ENCODE results near the gene GSTM5.
"Not testable (repeated sequence)": the region's sequence is repeated elsewhere in the genome, so short reads cannot be mapped to it uniquely, and the experiment has no call there.

GSTM5 gene

DNA sequence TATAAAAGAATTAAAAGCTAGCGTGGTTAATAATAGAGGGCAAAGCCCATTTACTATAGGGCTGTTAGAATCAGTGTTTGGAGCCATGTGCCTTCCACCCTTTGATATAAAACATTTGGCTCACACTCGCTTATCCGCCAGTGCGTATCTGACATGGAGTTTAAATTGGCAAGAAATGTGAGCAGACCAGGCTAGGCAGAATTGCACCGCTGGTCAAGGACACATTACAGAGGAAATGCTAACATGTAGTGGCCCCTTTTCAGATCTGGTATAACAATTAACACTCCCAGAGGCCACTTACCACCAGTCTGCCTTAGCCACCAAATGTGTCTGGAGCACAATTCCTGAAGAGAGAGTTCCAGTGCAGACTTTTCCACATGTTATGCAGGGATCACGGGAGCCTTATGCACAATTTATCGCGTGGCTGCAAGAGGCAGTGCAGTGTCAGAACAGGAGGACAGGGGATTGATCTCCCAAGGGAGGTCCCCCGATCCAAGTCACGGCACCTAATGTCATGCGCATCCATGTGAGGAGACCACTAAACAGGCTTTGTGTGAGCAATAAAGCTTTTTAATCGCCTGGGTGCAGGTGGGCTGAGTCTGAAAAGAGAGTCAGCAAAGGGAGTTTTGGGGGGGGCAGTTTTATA, 14.8 kb downstream of the GSTM5 start:
- DNase-seq (ENCODE audit: low read depth in 2 of 2, low spot score in 1 of 2): no peak

DNA sequence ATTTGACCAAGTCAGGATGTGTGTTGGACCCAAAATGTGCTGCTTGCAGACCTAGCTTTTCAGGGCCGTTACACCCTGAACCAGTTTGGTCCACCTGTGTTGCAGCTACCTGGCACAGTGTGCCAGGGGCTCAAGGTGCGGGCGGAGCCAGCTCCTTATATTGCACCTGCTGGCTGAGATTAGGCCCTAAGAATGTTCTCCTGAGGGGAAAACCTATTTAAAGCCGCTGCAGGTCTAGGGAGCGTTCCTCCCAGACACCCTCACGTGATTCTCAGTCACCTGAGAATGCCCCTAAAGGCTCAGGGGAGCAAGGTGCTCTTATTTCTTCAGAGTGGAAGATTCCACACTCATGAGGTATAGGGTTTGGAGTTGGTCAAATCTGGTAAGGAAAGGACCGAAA, 16.8 kb downstream of the GSTM5 start:
- DNase-seq (ENCODE audit: low read depth in 2 of 2, low spot score in 1 of 2): no peak

DNA sequence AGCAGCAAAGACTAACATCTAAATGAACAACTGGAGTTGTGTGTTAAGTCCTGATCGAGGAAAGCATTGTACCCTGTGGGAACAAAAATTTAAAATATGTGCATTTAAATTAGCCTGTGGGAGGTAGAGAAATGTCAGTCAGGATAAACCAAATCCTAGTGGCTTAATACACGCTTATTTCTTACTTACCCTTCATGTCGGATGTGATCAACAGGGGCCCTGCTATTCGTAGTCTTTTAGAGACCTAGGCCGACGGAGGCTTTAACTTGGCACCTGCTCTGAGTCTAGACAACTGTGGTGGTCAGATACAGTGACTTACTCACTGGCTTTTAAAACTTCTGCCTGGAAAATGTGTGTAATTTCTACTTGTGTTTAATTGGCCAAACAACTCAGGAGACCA, 18.6 kb downstream of the GSTM5 start:
- no peak for DNase-seq (ENCODE audit: low read depth in 2 of 2, low spot score in 1 of 2)

DNA sequence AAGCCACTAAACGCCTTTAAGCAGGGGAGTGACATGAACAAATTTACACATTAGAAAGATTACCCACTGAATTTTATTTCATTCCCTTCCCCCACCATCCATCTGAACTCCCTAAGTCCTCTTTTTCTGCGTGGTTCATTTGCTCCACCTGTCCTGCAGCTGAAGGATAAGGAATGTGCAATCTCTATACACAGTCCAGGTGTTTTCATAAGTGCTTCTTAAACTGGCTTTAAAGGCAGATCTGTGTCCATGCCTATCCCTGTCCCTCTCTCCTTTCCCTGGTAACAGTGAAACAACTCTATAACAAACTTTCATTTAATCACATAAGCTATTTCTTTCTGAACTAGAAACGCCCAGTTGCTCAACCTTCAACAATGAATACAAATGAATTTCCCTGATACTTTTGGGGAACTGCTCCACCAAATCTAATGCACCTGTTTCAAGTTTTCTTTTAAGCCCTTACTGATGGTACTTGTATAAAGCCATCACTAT, 20.4 kb downstream of the GSTM5 start:
- DNase-seq (ENCODE audit: low read depth in 2 of 2, low spot score in 1 of 2): no peak

DNA sequence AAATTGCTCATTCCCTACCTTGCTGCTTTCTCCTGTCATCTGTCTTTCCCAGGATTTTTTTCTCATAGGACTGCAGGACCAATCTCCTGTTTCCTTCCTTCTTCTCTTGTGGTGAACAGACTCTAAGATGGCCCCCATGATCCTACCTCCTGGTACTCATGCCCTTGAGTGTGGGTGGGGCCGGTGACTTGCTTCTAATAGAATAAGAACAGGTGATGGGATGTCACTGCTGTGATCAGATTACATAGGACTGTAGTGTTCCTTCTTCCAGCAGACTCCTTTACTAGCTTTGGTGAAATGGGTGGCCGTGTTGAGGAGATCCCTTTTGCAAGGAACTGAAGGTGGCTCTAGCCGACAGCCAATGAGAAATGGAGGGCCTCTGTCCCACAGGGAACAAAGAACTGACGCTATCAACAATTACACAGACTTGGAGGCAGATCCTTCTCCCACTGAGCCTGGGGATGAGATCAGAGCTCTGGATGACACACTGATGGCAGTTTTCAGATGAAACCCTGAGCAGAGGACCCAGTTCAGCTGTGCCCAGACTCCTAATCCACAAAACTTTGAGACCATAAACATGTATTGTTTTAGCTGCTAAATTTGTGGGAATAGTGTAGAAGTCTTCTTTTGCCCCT, 21.3 kb downstream of the GSTM5 start:
- DNase-seq (ENCODE audit: low read depth in 2 of 2, low spot score in 1 of 2): no peak

DNA sequence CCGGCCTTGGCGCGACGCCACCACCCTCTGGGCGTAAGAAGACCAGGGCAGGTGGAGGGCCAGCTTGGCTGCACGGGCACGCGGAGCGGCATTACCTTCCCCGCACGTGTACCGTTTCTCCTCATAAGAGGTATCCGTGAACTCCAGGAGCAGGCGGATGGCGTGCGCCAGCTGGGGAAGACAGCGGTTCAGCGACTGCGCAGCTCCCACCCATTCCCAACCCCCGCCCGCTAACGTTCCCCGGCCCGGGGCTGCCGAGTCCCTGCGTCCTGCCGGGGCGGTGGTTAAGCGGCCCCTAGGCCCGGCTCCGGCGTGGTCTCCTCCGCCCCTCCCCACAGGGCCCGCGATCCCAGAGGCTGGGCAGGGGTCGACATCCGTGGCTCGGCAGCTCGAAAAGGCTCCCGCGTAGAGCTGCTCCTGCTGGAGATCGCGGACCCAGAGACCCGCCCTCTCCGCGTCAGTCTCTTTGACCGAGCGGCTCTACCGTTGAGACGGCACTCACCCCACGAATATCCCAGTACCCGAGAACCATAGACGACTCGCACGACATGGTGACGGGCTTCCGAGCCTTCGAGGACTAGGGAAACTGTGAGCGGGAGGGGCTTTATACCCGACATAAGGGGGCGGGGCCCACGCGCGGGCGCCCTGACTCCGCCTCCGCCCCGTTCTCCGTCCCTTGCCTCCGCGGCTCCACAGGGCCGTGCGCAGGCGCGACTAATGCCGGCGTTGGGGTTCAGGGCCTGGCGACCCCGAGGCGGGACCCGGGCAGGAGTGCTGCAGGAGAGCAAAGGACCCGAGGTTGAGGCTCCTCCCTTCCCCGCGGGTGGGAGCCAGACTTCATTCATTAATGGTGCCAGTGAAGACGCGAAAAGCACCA, 27.9 kb downstream of the GSTM5 start:
- DNase-seq (ENCODE audit: low read depth in 2 of 2, low spot score in 1 of 2): peak; percentile 63 to 66

DNA sequence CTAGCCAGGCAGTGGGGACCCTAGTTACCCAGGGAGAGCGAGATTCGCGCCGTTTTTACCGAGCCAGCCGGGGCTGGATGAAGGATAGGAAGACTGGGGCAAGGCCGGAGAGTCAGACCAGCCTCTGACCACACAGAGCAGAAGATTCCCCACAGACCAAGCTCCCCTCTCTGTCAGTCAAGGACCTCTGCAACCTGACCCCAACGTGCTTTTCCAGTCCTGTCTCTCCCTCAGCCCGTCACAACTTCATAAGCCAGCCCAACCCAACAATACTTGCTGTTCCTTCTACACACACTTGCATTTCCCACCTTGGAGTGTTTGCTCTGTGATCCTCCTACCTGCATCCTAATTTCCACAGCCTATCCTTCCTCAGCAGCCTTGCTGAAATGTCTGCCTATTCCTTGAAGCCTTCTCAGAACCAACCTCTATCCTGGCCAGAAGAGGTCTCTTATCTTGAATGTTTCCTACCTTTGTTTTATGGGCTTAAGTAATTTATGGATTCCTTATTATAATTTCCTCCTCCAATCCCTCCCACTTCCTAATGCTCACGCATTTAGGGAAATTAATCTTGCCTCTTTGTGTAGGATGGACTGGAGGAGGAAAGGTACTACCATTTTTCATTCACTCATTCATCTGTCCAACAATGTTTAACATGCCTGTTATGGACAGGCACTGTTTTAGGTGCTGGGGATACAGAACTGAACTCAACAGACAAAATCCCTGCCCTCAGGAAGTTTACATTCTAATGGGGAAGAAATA, 28.7 kb downstream of the GSTM5 start, which contains the start of gene GSTM3:
Gene GSTM3, minus strand, starts transcription at position 424 of the 759 bp plus-strand sequence. CDS start 751 bp downstream, outside the sequence.
- DNase-seq (ENCODE audit: low read depth in 2 of 2, low spot score in 1 of 2): no peak

DNA sequence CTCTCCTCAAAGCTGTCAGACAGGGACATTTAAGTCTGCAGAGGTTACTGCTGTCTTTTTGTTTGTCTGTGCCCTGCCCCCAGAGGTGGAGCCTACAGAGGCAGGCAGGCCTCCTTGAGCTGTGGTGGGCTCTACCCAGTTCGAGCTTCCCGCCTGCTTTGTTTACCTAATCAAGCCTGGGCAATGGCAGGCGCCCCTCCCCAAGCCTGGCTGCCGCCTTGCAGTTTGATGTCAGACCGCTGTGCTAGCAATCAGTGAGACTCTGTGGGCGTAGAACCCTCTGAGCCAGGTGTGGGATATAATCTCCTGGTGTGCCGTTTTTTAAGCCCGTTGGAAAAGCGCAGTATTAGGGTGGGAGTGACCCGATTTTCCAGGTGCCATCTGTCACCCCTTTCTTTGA, 36.3 kb downstream of the GSTM5 start:
- DNase-seq (ENCODE audit: low read depth in 2 of 2, low spot score in 1 of 2): not testable (repeated sequence)

DNA sequence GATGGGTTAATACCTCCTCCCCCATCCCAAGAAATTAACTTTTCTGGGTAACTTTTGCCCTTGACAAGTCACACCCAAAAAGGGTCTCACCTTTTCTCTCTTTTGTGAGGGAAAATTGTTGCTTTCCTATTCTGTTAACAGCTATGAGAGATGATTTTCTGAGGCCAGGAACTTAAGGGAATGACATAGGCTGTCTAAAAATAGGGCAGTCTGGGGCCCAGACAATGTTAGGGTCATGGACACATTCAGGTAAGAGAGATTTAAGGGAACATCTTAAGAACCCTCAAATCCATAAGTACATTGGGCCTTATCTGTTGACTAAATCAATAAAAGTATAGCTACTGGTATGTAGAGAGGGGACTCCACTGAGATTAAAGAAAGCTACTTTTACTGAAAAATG, 37.2 kb downstream of the GSTM5 start:
- DNase-seq (ENCODE audit: low read depth in 2 of 2, low spot score in 1 of 2): no peak

DNA sequence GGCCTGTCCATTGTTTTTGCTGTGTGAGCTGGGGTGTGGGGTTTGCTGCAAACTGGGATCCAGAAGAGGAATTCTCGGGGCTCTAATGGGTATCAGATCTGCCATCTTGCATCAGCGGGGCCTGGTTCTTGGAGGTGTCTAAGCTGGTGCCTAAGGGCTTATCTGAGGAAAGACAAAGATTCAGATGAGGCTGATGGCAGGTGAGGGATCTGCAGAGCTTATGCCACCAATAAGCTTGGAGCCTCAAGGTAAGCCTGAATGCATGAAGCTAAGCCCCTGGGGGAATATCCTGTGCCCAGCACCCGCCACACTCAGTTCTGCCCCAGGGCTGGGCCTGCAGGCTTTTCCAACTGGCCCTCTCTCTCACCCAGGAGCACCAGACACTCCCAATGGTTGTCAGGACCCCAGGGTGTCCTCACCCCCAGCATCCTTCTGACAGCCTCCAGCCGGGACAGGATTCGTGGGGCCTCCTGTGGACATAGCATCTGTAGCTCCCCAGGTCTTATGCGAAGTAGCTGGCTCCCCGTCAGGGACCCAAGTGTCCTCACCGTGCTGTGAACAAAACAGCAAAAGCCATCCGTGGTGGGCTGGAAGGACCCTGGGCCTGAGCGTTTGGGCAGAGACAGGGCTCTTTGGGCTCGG, 38.3 kb downstream of the GSTM5 start:
- DNase-seq (ENCODE audit: low read depth in 2 of 2, low spot score in 1 of 2): no peak

DNA sequence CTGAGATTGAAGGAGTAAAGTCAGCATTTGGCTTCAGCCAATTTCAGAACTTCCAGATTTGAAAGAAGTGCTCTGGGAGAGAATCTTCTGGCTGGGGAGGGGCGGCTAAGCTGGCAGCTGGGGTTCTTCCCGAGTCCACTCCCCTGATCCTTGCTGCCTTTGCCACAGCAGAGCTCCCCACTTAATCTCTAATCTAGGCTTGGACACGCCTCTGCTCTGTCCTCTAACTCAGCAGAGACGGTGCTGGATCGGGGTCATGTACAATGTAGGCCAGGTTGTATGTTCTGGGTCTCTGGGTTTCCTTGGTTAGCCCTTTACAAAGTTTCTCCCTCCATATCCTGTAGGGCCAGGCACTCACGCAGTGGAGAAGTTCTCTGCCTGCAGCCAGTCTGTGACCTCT, 38.9 kb downstream of the GSTM5 start:
- no peak for DNase-seq (ENCODE audit: low read depth in 2 of 2, low spot score in 1 of 2)

DNA sequence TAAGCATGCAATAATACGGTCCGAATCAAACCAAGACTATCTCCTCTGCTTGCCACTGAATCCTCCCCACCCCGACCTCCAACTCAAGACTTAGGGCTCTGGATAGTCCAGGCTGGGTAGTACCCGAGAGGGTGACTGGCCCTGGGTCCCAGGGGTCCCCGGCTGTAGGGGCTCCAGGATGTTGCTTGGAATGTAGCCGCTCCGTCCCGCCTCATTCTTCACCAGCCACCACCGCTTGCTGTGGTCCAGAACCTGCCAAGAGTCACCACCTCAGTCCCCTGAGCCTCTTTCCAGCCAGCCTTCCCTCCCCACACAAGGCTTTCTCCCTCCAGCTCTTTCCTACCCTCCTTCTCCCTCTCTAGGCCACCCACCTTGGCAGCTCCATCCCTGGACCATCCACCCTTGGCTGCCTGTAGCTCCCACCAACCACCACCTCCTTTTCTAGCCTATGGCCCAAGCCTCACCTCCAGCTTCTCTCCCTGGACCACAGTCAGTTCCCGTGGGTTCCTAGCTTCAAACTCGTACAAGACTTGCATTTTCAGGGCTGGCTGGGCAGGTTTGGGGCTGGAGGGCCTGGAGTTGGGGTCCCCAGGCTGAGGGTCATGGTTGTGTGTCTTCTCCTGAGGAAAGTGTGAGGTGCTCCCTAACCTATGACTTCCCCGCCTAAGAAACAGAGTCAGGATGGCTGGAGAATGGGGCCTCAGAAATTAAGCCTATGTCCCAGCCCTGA, 39.6 kb downstream of the GSTM5 start:
- DNase-seq (ENCODE audit: low read depth in 2 of 2, low spot score in 1 of 2): no peak

DNA sequence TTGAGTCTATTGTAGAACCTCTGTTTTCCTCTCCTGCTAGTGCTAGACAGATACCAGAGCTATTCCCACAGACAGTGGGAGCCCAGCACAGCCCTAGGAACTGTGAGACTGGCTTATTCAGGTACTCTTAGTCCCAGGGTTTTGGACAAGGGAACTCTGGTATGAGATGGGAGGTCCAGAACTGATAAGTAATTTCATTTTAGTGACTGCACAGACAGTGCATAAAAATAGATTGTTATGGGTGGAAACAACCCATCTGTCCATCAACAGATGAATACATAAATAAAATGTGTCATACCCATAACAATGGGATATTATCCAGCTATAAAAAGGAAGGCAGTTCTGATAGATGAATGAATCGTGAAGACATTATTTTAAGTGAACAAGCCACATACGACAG, 42.7 kb downstream of the GSTM5 start:
- DNase-seq (ENCODE audit: low read depth in 2 of 2, low spot score in 1 of 2): no peak

DNA sequence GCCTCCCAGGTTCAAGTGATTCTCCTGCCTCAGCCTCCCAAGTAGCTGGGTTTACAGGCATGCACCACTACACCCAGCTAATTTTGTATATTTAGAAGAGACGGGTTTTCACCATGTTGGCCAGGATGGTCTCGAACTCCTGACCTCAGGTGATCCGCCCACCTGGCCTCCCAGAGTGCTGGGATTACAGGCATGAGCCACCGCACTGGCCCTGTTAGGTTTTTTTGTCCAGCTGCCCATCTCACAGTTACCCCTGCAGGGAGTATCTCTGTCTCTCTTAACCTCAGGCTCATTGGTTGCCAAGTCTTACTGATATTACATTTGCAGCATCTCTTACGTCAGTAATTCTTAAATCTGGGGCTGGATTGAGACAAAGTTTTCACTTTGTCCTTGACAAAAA, 44.3 kb downstream of the GSTM5 start:
- DNase-seq (ENCODE audit: low read depth in 2 of 2, low spot score in 1 of 2): not testable (repeated sequence)

DNA sequence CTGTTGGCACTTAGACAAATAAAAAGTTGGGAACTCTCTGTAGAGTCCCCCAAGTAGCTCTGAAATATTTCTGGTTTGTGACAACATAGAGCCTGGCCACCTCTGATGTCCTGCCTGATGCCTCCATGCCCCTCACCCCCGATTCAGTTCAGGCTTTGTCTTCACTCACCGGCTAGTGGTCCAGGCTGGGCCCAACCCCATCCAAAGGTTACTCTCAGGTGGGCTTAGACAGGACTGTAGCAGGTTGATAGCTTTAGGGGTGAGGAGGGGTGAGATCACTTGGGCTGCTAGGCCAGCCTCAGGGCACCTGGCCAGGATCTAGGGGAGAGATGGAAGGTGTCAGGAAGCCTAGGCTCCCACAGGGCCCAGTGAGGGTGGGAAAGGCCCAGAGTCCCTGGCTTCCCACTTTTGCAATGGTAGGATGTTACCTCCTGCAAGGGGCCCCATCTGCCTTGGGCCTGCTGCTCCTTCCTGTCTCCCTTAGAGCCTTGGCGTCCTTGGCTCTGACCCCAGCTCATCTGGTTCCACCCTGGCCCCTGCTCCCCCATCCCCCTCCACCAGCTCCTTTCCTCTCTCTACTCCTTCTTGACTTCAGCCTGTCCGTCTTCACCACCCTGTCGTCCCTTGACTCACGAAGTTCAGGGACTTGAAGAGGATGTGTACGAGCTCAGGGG, 44.9 kb downstream of the GSTM5 start:
- no peak for DNase-seq (ENCODE audit: low read depth in 2 of 2, low spot score in 1 of 2)

DNA sequence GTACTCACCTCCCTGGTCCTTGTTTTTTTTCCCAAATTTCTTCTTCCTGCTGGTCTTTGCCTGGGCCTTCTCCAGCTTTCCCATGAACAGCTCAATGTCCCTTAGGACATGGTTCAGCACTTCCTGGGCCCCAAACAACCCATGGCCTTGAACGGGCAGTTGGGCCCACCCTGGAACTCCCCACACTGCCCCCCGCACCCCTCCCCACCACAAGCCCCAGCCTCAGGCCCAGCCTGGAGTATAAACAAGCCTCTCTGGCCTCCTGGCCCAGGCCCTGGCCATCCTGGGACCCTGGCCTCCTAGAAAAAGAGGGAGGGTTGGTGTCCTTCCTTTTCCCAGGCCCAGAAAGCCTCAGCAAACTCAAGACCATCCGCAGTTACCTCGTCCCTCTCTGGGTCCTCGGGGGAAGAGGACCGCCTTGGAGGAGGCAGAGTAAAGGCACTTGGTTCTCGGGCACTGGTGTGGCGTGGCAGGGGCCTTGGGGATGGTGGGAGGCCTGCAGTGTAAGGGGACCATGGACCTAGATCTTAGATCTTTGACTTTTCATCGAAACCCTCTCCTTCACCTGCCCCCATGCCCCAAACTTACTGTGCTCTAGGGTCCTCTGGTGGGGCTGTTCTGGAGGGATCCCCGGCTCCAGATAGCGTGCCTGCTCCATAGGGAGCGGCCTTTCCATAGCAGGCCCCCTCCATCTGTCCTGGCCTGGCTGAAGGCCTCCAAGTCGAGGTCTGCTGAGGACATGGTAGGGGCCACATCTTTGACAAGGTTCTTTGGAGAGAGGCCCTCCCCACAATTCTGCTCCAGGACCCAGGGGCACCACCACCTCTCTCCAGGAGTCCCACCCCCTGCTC, 46.1 kb downstream of the GSTM5 start:
- DNase-seq (ENCODE audit: low read depth in 2 of 2, low spot score in 1 of 2): no peak

DNA sequence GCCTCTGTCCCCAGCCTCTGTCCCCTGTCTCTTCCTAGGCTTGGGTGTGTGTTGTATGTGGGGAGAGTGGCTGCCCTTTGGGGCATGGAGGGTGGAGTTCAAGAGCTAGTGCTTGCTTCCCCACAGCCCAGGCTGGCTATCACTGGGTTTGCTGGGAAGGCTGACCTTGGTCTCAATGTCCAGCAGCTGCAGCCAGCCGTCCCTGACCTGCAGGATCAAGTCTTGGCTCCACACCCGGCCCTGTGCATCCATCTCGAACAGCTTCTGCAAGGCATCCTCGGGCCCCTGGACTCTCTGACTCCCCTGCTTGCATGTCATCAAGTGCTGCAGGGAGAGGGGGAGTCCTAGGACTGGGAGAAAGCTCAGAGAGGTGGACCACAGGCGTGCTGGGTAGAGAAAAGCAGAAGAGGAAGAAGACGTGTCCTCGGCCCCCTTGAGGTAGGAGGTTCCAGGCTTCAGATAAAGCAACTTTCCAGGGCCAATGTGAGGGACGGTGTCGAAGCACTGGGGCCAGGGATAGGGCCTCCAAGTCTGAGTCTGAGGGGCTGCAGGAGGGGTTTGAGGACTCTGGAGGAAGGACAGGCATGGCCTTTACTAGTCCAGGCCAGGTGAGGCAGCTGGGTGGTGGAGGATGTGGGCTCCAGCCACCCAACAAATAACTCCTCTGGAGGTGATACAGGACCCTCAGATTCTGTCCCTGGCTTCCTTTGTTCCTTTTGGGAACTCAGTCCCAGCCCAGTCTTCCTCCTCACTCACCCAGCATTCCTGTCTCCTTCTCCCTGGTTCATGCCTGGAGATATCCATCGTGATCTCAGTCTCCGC, 47.7 kb downstream of the GSTM5 start:
- DNase-seq (ENCODE audit: low read depth in 2 of 2, low spot score in 1 of 2): no peak
